Tibial nerve (tissue), 4 donors: ENCODE measurements around the gene CST5. TPM values are rescaled to one million over a fixed set of nuclear protein-coding genes. Genes with fewer than 3 reads are reported as not detected.
"Not testable (repeated sequence)": the region's sequence is repeated elsewhere in the genome, so short reads cannot be mapped to it uniquely, and the experiment has no call there.

Experiments used
- DNase-seq, 2 donors: peaks; one replicate each; pipeline ENCODE4 v3.0.0-alpha.2; 2019; ENCODE audit warnings: low spot score in 2 of 2
- H3K27ac ChIP-seq, 4 donors: fragments of 200-600 bp; sonication (generic) in 3 of 4; one replicate each; pipeline ENCODE4 v1.5.1; 2017 to 2019; ENCODE audit warnings: mild to moderate bottlenecking in 1 of 4
- H3K27me3 ChIP-seq, 2 donors: fragments of 200-600 bp; sonication (generic) in 1 of 2; one replicate each; pipeline versions ENCODE4 v1.5.1 to v1.6.0; 2017 to 2019
- H3K36me3 ChIP-seq, 3 donors: fragments of 200-600 bp; sonication (generic); one replicate each; pipeline ENCODE4 v1.5.1; 2018 to 2019
- H3K4me1 ChIP-seq, 4 donors: fragments of 200-600 bp; sonication (generic) in 3 of 4; one replicate each; pipeline ENCODE4 v1.5.1; 2017 to 2019
- H3K4me3 ChIP-seq, 4 donors: fragments of 200-600 bp; sonication (generic) in 3 of 4; one replicate each; pipeline ENCODE4 v1.5.1; 2017 to 2019; ENCODE audit warnings: mild to moderate bottlenecking in 1 of 4, moderate library complexity in 1 of 4
- H3K9me3 ChIP-seq, 4 donors: fragments of 200-600 bp; sonication (generic) in 3 of 4; one replicate each; pipeline ENCODE4 v1.5.1; 2017 to 2019
- CTCF ChIP-seq, 5 experiments: fragments of 200-600 bp in 3 of 5; fragments of 450-650 bp in 2 of 5; sonication (generic) in 3 of 5; IDR thresholded peaks; one replicate each; pipeline ENCODE4 v1.5.1; 2016 to 2019; ENCODE audit warnings: antibody characterized with exemption in 5 of 5, mild to moderate bottlenecking in 3 of 5, moderate library complexity in 2 of 5
- EP300 ChIP-seq, 2 donors: sonication (generic); formaldehyde crosslinking; IDR thresholded peaks; one replicate each; pipeline ENCODE4 v1.6.1; 2017; ENCODE audit warnings: antibody characterized with exemption in 2 of 2, mild to moderate bottlenecking in 1 of 2
- POLR2A ChIP-seq, 2 donors: fragments of 450-650 bp; IDR thresholded peaks; one replicate each; pipeline ENCODE4 v1.6.1; 2017; ENCODE audit warnings: antibody characterized with exemption in 2 of 2, mild to moderate bottlenecking in 2 of 2, moderate library complexity in 2 of 2
- WGBS, 2 donors: methylation state at CpG; one replicate each; pipeline ENCODE4 v1.1.5; 2018; 5-methylcytosine and 5-hydroxymethylcytosine counted together
- total RNA-seq, 4 donors: library from RNA; depleted of rRNA; stranded (reverse); fragments of >200 nt; gene quantifications; one replicate each; pipeline ENCODE4 v1.1.0, GENCODE V29; 2016

The CST5 gene
- total RNA-seq, 4 donors from 2014 or later, result not detected

- H3K4me3 ChIP-seq, result no peak overlapping the region
- no peaks in the 10 kb centered on the region for H3K36me3 ChIP-seq
- no peaks in the 10 kb centered on the region for H3K9me3 ChIP-seq
- H3K4me1 ChIP-seq, result peaks cover 0 to 15% (median 0%) of the 10 kb centered on the region in 4 donors
- no peak overlapping the region for H3K27ac ChIP-seq
- no peaks in the 10 kb centered on the region for H3K27me3 ChIP-seq
- no peak for DNase-seq
- 75 to 78% methylated on average over 6 to 7 of the region's 7 CpGs for WGBS, 2 donors
- TF ChIP-seq EP300 (IDR thresholded peaks at IDR 0.05) (no peak), POLR2A (IDR thresholded peaks at IDR 0.05) (no peak), CTCF (IDR thresholded peaks at IDR 0.05) (no peak)
These were observed 761 bp downstream of the CST5 start for GRCh38 chr20:23878787-23879186.

- H3K27ac ChIP-seq, H3K9me3 ChIP-seq, H3K36me3 ChIP-seq, DNase-seq, H3K4me3 ChIP-seq, H3K27me3 ChIP-seq: not testable (repeated sequence)
- WGBS, 2 donors, result 80 to 100% methylated on average over 1 to 2 of the region's 2 CpGs
- peaks cover 0 to 15% (median 0%) of the 10 kb centered on the region in 4 donors for H3K4me1 ChIP-seq
These were observed 1.5 kb downstream of the CST5 start for GRCh38 chr20:23878016-23878542.

GRCh38 chr20:23877524-23877923 lies 2.0 kb downstream of the CST5 start:
- Histone ChIP-seq H3K27me3 (no peaks in the 10 kb centered on the region), H3K4me3 (no peak overlapping the region), H3K9me3 (no peaks in the 10 kb centered on the region), H3K4me1 (peaks cover 0 to 15% (median 0%) of the 10 kb centered on the region in 4 donors), H3K36me3 (no peaks in the 10 kb centered on the region), H3K27ac (no peak overlapping the region)
- TF ChIP-seq CTCF (IDR thresholded peaks at IDR 0.05), result no peak
- no peak for TF ChIP-seq EP300 (IDR thresholded peaks at IDR 0.05)
- TF ChIP-seq POLR2A (IDR thresholded peaks at IDR 0.05), result no peak
- 76 to 96% methylated on average over 4 to 6 of the region's 6 CpGs for WGBS, 2 donors
- no peak for DNase-seq

GRCh38 chr20:23875606-23876237 lies 3.8 kb downstream of the CST5 start:
- Histone ChIP-seq H3K4me1 (peaks cover 0 to 20% (median 1%) of the 10 kb centered on the region in 4 donors), H3K4me3 (no peak overlapping the region), H3K36me3 (no peaks in the 10 kb centered on the region), H3K27me3 (no peaks in the 10 kb centered on the region), H3K9me3 (no peaks in the 10 kb centered on the region), H3K27ac (no peak overlapping the region)
- 79 to 83% methylated on average over 6 of the region's 6 CpGs for WGBS, 2 donors
- no peak for DNase-seq
- no peak for TF ChIP-seq EP300 (IDR thresholded peaks at IDR 0.05)
- TF ChIP-seq CTCF (IDR thresholded peaks at IDR 0.05), result no peak
- no peak for TF ChIP-seq POLR2A (IDR thresholded peaks at IDR 0.05)

GRCh38 chr20:23874747-23875146 lies 4.8 kb downstream of the CST5 start:
- Histone ChIP-seq H3K4me1 (peaks cover 0 to 22% (median 3%) of the 10 kb centered on the region in 4 donors), H3K27me3 (no peaks in the 10 kb centered on the region), H3K27ac (no peak overlapping the region), H3K4me3 (no peak overlapping the region), H3K36me3 (no peaks in the 10 kb centered on the region), H3K9me3 (no peaks in the 10 kb centered on the region)
- no peak for DNase-seq
- TF ChIP-seq EP300 (IDR thresholded peaks at IDR 0.05), result no peak
- no peak for TF ChIP-seq POLR2A (IDR thresholded peaks at IDR 0.05)
- no peak for TF ChIP-seq CTCF (IDR thresholded peaks at IDR 0.05)
- WGBS, 2 donors, result 57 to 58% methylated on average over 5 of the region's 5 CpGs
